HG02763 (cell line): ENCODE measurements around the gene DAZAP2.
"Not testable (repeated sequence)": the region's sequence is repeated elsewhere in the genome, so short reads cannot be mapped to it uniquely, and the experiment has no call there.

Experiments
- ATAC-seq: cut with Tn5 transposase; IDR thresholded peaks from one replicate; pipeline ENCODE4 v1.9.1; 2021; ENCODE audit warnings: mild to moderate bottlenecking, moderate library complexity; ENCODE audit not compliant: unreplicated experiment

DAZAP2 gene

GRCh38 chr12:51217133-51217967 is 21.3 kb upstream of the DAZAP2 start:
- peak; percentile 41 for ATAC-seq

- ATAC-seq = peak; percentile 66
Observed at GRCh38 chr12:51217968-51218606, 20.5 kb upstream of the DAZAP2 start, which contains the start of gene POU6F1. POU6F1 (minus strand) TSS chr12:51218062; CDS start chr12:51206836, 11,226 bp downstream.

GRCh38 chr12:51218607-51219161 is 19.9 kb upstream of the DAZAP2 start:
- no peak for ATAC-seq

- ATAC-seq = no peak
Observed at GRCh38 chr12:51219322-51219721, 19.3 kb upstream of the DAZAP2 start.

- ATAC-seq = not testable (repeated sequence)
Observed at GRCh38 chr12:51219857-51220256, 18.8 kb upstream of the DAZAP2 start.

GRCh38 chr12:51222461-51222860 is 16.2 kb upstream of the DAZAP2 start:
- no peak for ATAC-seq

- ATAC-seq = no peak
Observed at GRCh38 chr12:51224625-51225024, 14.0 kb upstream of the DAZAP2 start.

GRCh38 chr12:51225234-51225633 is 13.4 kb upstream of the DAZAP2 start:
- no peak for ATAC-seq

- ATAC-seq = no peak
Observed at GRCh38 chr12:51225771-51226170, 12.9 kb upstream of the DAZAP2 start.

GRCh38 chr12:51227112-51227511 is 11.5 kb upstream of the DAZAP2 start:
- ATAC-seq = not testable (repeated sequence)

GRCh38 chr12:51227962-51228361 is 10.7 kb upstream of the DAZAP2 start:
- ATAC-seq = no peak

GRCh38 chr12:51229116-51229809 is 9.4 kb upstream of the DAZAP2 start:
- ATAC-seq = no peak

GRCh38 chr12:51232642-51233041 is 6.0 kb upstream of the DAZAP2 start:
- ATAC-seq = no peak

GRCh38 chr12:51234530-51234929 is 4.1 kb upstream of the DAZAP2 start:
- ATAC-seq = no peak

GRCh38 chr12:51238037-51238509 is 553 bp upstream of the DAZAP2 start:
- ATAC-seq = peak; percentile 11

GRCh38 chr12:51240971-51241370 is 2.3 kb downstream of the DAZAP2 start:
- ATAC-seq = no peak

GRCh38 chr12:51242120-51242519 is 3.5 kb downstream of the DAZAP2 start:
- ATAC-seq = no peak

GRCh38 chr12:51242876-51243275 is 4.2 kb downstream of the DAZAP2 start:
- ATAC-seq = no peak

- no peak for ATAC-seq
Observed at GRCh38 chr12:51244269-51244668, 5.6 kb downstream of the DAZAP2 start.

- ATAC-seq = no peak
Observed at GRCh38 chr12:51245476-51246253, 7.0 kb downstream of the DAZAP2 start.
